ENCODE results near the gene CKAP5. TPM values are rescaled to one million over a fixed set of nuclear protein-coding genes. Genes with fewer than 3 reads are reported as not detected.
A peak's percentile ranks its signal among the peaks of the same experiment; 100 is the strongest.

Gene CKAP5
- total and polyA plus RNA-seq, 8 donors: 4.0 to 36.3 (median 16.7) TPM

- no peaks in the 10 kb centered on the region for H3K9me3 ChIP-seq
- no peak overlapping the region for H3K27ac ChIP-seq
- no peak overlapping the region for H3K4me3 ChIP-seq
- no peaks in the 10 kb centered on the region for H3K27me3 ChIP-seq
- intact Hi-C loops (cut with DNase I): no loop called here
- no peak for DNase-seq
- FAIRE-seq: no peak
- whole genome bisulfite sequencing, 2 donors: 71 to 72% methylated on average over 5 of the region's 5 CpGs
- H3K4me1 ChIP-seq: no peaks in the 10 kb centered on the region
- ATAC-seq: peak in 1 of 4 donors; percentile 31
- peaks cover 0 to 4% (median 0%) of the 10 kb centered on the region in 3 donors for H3K36me3 ChIP-seq
- no peak for TF ChIP-seq CTCF (IDR thresholded peaks at IDR 0.05)
These were observed 10.7 kb upstream of the CKAP5 start for GRCh38 chr11:46856605-46857343.

- intact Hi-C loops (cut with DNase I): no loop called here
- H3K4me1 ChIP-seq: no peaks in the 10 kb centered on the region
- peaks cover 0 to 4% (median 0%) of the 10 kb centered on the region in 3 donors for H3K36me3 ChIP-seq
- no peak overlapping the region for H3K4me3 ChIP-seq
- TF ChIP-seq CTCF (IDR thresholded peaks at IDR 0.05): no peak
- WGBS, 2 donors: 93 to 94% methylated on average over 2 of the region's 2 CpGs
- H3K27me3 ChIP-seq: no peaks in the 10 kb centered on the region
- FAIRE-seq (no peak), DNase-seq (no peak), ATAC-seq (no peak)
- no peak overlapping the region for H3K27ac ChIP-seq
- no peaks in the 10 kb centered on the region for H3K9me3 ChIP-seq
These were observed 9.8 kb upstream of the CKAP5 start for GRCh38 chr11:46855863-46856262.

GRCh38 chr11:46855167-46855566 is 9.1 kb upstream of the CKAP5 start:
- WGBS, 2 donors: 84 to 92% methylated on average over 3 of the region's 3 CpGs
- no peak for FAIRE-seq
- no peaks in the 10 kb centered on the region for H3K27me3 ChIP-seq

GRCh38 chr11:46850829-46851380 is 4.8 kb upstream of the CKAP5 start:
- ATAC-seq (no peak), DNase-seq (no peak), FAIRE-seq (no peak)
- WGBS, 2 donors: 41 to 52% methylated on average over 10 of the region's 10 CpGs
- no peaks in the 10 kb centered on the region for H3K9me3 ChIP-seq
- TF ChIP-seq CTCF (IDR thresholded peaks at IDR 0.05): no peak
- no peak overlapping the region for H3K27ac ChIP-seq
- intact Hi-C loops (cut with DNase I): no loop called here
- H3K27me3 ChIP-seq: no peaks in the 10 kb centered on the region
- peaks cover 0 to 6% (median 0%) of the 10 kb centered on the region in 3 donors for H3K4me1 ChIP-seq
- H3K36me3 ChIP-seq: no peaks in the 10 kb centered on the region
- no peak overlapping the region for H3K4me3 ChIP-seq

More at GRCh38 chr11:46855167-46855566, 9.1 kb upstream of the CKAP5 start:
- ATAC-seq: no peak
- Histone ChIP-seq H3K4me1 (no peaks in the 10 kb centered on the region), H3K4me3 (no peak overlapping the region), H3K27ac (no peak overlapping the region), H3K9me3 (no peaks in the 10 kb centered on the region), H3K36me3 (peaks cover 0 to 4% (median 0%) of the 10 kb centered on the region in 3 donors)
- no peak for TF ChIP-seq CTCF (IDR thresholded peaks at IDR 0.05)
- DNase-seq: no peak
- intact Hi-C loops (cut with DNase I): no loop called here

- Histone ChIP-seq H3K4me3 (no peak overlapping the region), H3K9me3 (no peaks in the 10 kb centered on the region), H3K27ac (no peak overlapping the region), H3K4me1 (peaks cover 6 to 13% (median 7%) of the 10 kb centered on the region in 3 donors), H3K36me3 (no peaks in the 10 kb centered on the region), H3K27me3 (no peaks in the 10 kb centered on the region)
- intact Hi-C loops (cut with DNase I): no loop called here
- WGBS, 2 donors: 75 to 84% methylated on average over 1 of the region's 1 CpG
- no peak for TF ChIP-seq CTCF (IDR thresholded peaks at IDR 0.05)
- FAIRE-seq: no peak
- ATAC-seq: no peak
- DNase-seq: no peak
These were observed 3.6 kb upstream of the CKAP5 start for GRCh38 chr11:46849631-46850030.

All from pancreas (tissue), 10 donors.